ENCODE results near the gene GALNTL6. TPM values are rescaled to one million over a fixed set of nuclear protein-coding genes. Genes with fewer than 3 reads are reported as not detected.

GALNTL6 gene
- total RNA-seq, 1 experiment from 2014 or later, result not detected

GRCh38 chr4:171932238-171932637 is 119.0 kb downstream of the GALNTL6 start:
- H3K4me1 Mint-ChIP-seq (ENCODE audit: insufficient read depth, unreplicated experiment), result no peaks in the 10 kb centered on the region
- CTCF ChIA-PET, result no interaction called here
- intact Hi-C loops (cut with micrococcal nuclease), result no loop called here
- no peak for DNase-seq (ENCODE audit: unreplicated experiment)
- no TSS peak for BruUV-seq (replicated peaks)
- H3K4me3 Mint-ChIP-seq (ENCODE audit: unreplicated experiment), result no peak overlapping the region
- POLR2A ChIA-PET, result no interaction called here
- TF ChIP-seq CTCF (IDR thresholded peaks at IDR 0.05; ENCODE audit: unreplicated experiment), result no peak
- no peaks in the 10 kb centered on the region for H3K9me3 Mint-ChIP-seq (ENCODE audit: unreplicated experiment)
- no peak overlapping the region for H3K27ac Mint-ChIP-seq (ENCODE audit: low read depth, unreplicated experiment)
- no peaks in the 10 kb centered on the region for H3K36me3 Mint-ChIP-seq (ENCODE audit: insufficient read depth, unreplicated experiment)
- peaks cover 36% of the 10 kb centered on the region for H3K27me3 Mint-ChIP-seq (ENCODE audit: insufficient read depth, unreplicated experiment)

DNA sequence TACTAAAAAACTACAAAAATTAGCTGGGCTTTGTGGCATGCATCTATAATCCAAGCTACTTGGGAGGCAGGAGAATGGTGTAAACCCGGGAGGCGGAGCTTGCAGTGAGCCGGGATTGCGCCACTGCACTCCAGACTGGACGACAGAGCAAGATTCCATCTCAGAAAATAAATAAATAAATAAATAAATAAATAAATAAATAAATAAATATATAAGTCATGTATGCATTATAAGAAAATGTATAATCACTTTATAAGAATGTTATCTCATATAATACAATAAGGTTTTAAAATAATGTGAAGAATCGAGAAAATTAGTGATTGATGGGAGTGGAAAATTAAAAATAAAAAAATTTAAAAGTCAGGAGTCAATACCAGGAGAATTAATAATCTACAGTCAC is 127.5 kb downstream of the GALNTL6 start:
- intact Hi-C loops (cut with micrococcal nuclease), result no loop called here
- H3K4me1 Mint-ChIP-seq (ENCODE audit: insufficient read depth, unreplicated experiment), result no peaks in the 10 kb centered on the region
- BruUV-seq (replicated peaks), result no TSS peak
- ChIA-PET CTCF (no interaction called here), POLR2A (no interaction called here)
- H3K27ac Mint-ChIP-seq (ENCODE audit: low read depth, unreplicated experiment), result no peak overlapping the region
- H3K9me3 Mint-ChIP-seq (ENCODE audit: unreplicated experiment), result no peaks in the 10 kb centered on the region
- no peak for DNase-seq (ENCODE audit: unreplicated experiment)
- H3K27me3 Mint-ChIP-seq (ENCODE audit: insufficient read depth, unreplicated experiment), result peaks cover 33% of the 10 kb centered on the region
- TF ChIP-seq CTCF (IDR thresholded peaks at IDR 0.05; ENCODE audit: unreplicated experiment), result no peak
- no peak overlapping the region for H3K4me3 Mint-ChIP-seq (ENCODE audit: unreplicated experiment)
- H3K36me3 Mint-ChIP-seq (ENCODE audit: insufficient read depth, unreplicated experiment), result no peaks in the 10 kb centered on the region

DNA sequence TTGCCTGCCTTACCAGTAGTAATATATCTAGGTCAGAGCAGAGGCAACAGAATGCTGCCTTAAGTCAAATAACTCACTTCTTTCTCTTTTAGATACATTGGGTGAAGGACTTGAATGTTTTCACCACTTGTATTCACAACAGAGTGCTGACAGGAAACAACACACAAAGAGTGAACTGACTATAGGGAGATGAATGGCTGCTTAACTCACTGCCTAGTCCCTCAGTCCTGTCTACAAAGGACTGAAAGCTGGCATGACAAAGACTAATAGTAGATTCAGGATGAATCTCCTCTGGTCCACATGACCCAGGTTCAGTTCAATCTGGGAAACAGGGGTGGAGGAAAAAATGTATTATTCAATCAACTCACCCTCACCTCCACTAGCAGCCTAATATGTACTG is 134.2 kb downstream of the GALNTL6 start:
- H3K9me3 Mint-ChIP-seq (ENCODE audit: unreplicated experiment), result no peaks in the 10 kb centered on the region
- POLR2A ChIA-PET, result no interaction called here
- H3K36me3 Mint-ChIP-seq (ENCODE audit: insufficient read depth, unreplicated experiment), result no peaks in the 10 kb centered on the region
- H3K4me3 Mint-ChIP-seq (ENCODE audit: unreplicated experiment), result no peak overlapping the region
- no peaks in the 10 kb centered on the region for H3K4me1 Mint-ChIP-seq (ENCODE audit: insufficient read depth, unreplicated experiment)
- CTCF ChIA-PET, result no interaction called here
- intact Hi-C loops (cut with micrococcal nuclease), result no loop called here
- BruUV-seq (replicated peaks), result no TSS peak
- H3K27me3 Mint-ChIP-seq (ENCODE audit: insufficient read depth, unreplicated experiment), result peaks cover 63% of the 10 kb centered on the region
- no peak for TF ChIP-seq CTCF (IDR thresholded peaks at IDR 0.05; ENCODE audit: unreplicated experiment)
- no peak overlapping the region for H3K27ac Mint-ChIP-seq (ENCODE audit: low read depth, unreplicated experiment)
- DNase-seq (ENCODE audit: unreplicated experiment), result no peak

GRCh38 chr4:171948038-171948437 is 134.8 kb downstream of the GALNTL6 start:
- no peak for DNase-seq (ENCODE audit: unreplicated experiment)
- ChIA-PET CTCF (interaction anchor here (0.6 kb wide), 1 partner anchor 31 kb away, joined by 3 read pairs; no protein-coding TSS in a partner anchor), POLR2A (no interaction called here)
- no peak for TF ChIP-seq CTCF (IDR thresholded peaks at IDR 0.05; ENCODE audit: unreplicated experiment)
- intact Hi-C loops (cut with micrococcal nuclease), result no loop called here
- Mint-ChIP-seq H3K27me3 (ENCODE audit: insufficient read depth, unreplicated experiment) (peaks cover 63% of the 10 kb centered on the region), H3K4me3 (ENCODE audit: unreplicated experiment) (no peak overlapping the region), H3K36me3 (ENCODE audit: insufficient read depth, unreplicated experiment) (no peaks in the 10 kb centered on the region), H3K27ac (ENCODE audit: low read depth, unreplicated experiment) (no peak overlapping the region), H3K9me3 (ENCODE audit: unreplicated experiment) (no peaks in the 10 kb centered on the region), H3K4me1 (ENCODE audit: insufficient read depth, unreplicated experiment) (no peaks in the 10 kb centered on the region)
- no TSS peak for BruUV-seq (replicated peaks)
